Hindlimb muscle (tissue), 1 donor: Measurements from ENCODE around the gene MAP3K4. TPM values are rescaled to one million over a fixed set of nuclear protein-coding genes. Genes with fewer than 3 reads are reported as not detected.

Source experiments
- DNase-seq: peaks from one replicate; pipeline ENCODE4 v3.0.0-alpha.2; 2013
- polyA plus RNA-seq: library from polyadenylated mRNA; unstranded; fragments of 120-200 nt; gene quantifications from one replicate; pipeline ENCODE4 v1.2.1, GENCODE V29; 2013; ENCODE audit not compliant: insufficient read length

The MAP3K4 gene
- polyA plus RNA-seq, 1 donor = 20.9 TPM

- no peak for DNase-seq
Observed at GRCh38 chr6:161151660-161152526, 160.3 kb downstream of the MAP3K4 start.

- DNase-seq = no peak
Observed at GRCh38 chr6:161152527-161152862, 160.9 kb downstream of the MAP3K4 start.

- DNase-seq = no peak
Observed at GRCh38 chr6:161152907-161153662, 161.5 kb downstream of the MAP3K4 start.

- DNase-seq = no peak
Observed at GRCh38 chr6:161153725-161154124, 162.2 kb downstream of the MAP3K4 start.

- no peak for DNase-seq
Observed at GRCh38 chr6:161154796-161155335, 163.3 kb downstream of the MAP3K4 start.

GRCh38 chr6:161161121-161161520 lies 169.6 kb downstream of the MAP3K4 start:
- DNase-seq = no peak

- DNase-seq = no peak
Observed at GRCh38 chr6:161161889-161162624, 170.5 kb downstream of the MAP3K4 start.

GRCh38 chr6:161162722-161163121 lies 171.2 kb downstream of the MAP3K4 start:
- no peak for DNase-seq

- no peak for DNase-seq
Observed at GRCh38 chr6:161163466-161164181, 172.1 kb downstream of the MAP3K4 start.

- DNase-seq = no peak
Observed at GRCh38 chr6:161164182-161164625, 172.6 kb downstream of the MAP3K4 start.

GRCh38 chr6:161166176-161166575 lies 174.6 kb downstream of the MAP3K4 start:
- DNase-seq = no peak

GRCh38 chr6:161166677-161167076 lies 175.1 kb downstream of the MAP3K4 start:
- no peak for DNase-seq
